Hypothalamus (tissue), 51 donors: ENCODE results near the gene FRMD5.

Experiments used
- DNase-seq, 51 donors: peaks; one replicate each; lab custom pipeline; 2025; lab: John Stamatoyannopoulos, UW

The FRMD5 gene

GRCh38 chr15:43821505-43821904 is 373.6 kb downstream of the FRMD5 start:
- no peak for DNase-seq
